Heart left ventricle (tissue), 13 donors: ENCODE data around the gene HDGFL3.

Source experiments
- POLR2A ChIP-seq, 2 donors: fragments of 450-650 bp; IDR thresholded peaks; one replicate each; pipeline ENCODE4 v1.6.1; 2017; ENCODE audit warnings: antibody characterized with exemption in 2 of 2, mild to moderate bottlenecking in 2 of 2, moderate library complexity in 2 of 2
- TF ChIP-seq, protein P1 (sequence below), 12 donors: fragments of 200-600 bp; sonication (generic) in 4 of 12; IDR thresholded peaks; one replicate each; pipeline versions ENCODE4 v1.5.0 to v1.8.0; 2018 to 2022; ENCODE audit warnings: antibody characterized with exemption in 12 of 12, mild to moderate bottlenecking in 5 of 12
- donor health status: ischemic (EF 13 %, LVEDD 7.1; RV severe dilation, severe dysfunction).
- donor health status: DM: no; HTN: yes; CAD: no.
- donor health status: DM: no; HTN: no; CAD: no.
- donor health status: ischemic (EF 25% LVEDD 6.9; RV normal size, moderate dysfunction).
- donor health status: ischemic (EF 25% LVEDD 5.7; RV mildly dilated, moderate dysfunction).
- donor health status: ischemic (EF 35%, LVEDD 5.7; RV mildly dilated, moderate dysfunction).
- donor health status: nonischemic (EF 11% LVEDD 7.7; RV severe dilation, severe dysfunction).
- donor health status: DM: yes; HTN: yes; CAD: no.
- donor health status: PGD.
- donor health status: ischemic (EF 29% LVEDD 5.4; RV normal size, mild dysfunction).
- donor health status: nonischemic (EF 23%, LVEDD 6.1; RV moderate dilation, normal function).

- TF ChIP-seq, protein P1, sequence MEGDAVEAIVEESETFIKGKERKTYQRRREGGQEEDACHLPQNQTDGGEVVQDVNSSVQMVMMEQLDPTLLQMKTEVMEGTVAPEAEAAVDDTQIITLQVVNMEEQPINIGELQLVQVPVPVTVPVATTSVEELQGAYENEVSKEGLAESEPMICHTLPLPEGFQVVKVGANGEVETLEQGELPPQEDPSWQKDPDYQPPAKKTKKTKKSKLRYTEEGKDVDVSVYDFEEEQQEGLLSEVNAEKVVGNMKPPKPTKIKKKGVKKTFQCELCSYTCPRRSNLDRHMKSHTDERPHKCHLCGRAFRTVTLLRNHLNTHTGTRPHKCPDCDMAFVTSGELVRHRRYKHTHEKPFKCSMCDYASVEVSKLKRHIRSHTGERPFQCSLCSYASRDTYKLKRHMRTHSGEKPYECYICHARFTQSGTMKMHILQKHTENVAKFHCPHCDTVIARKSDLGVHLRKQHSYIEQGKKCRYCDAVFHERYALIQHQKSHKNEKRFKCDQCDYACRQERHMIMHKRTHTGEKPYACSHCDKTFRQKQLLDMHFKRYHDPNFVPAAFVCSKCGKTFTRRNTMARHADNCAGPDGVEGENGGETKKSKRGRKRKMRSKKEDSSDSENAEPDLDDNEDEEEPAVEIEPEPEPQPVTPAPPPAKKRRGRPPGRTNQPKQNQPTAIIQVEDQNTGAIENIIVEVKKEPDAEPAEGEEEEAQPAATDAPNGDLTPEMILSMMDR (IDR thresholded peaks at IDR 0.05), result no peak
- TF ChIP-seq POLR2A (IDR thresholded peaks at IDR 0.05), result no peak
Observed at GRCh38 chr15:83194528-83194927, 13.1 kb downstream of the HDGFL3 start.
